ENCODE results near the gene KRTAP10-1. TPM values are rescaled to one million over a fixed set of nuclear protein-coding genes. Genes with fewer than 3 reads are reported as not detected.

KRTAP10-1 gene
- total RNA-seq, result not detected in 2 replicates

GRCh38 chr21:44539991-44540666 lies at the start of gene KRTAP10-1:
Gene KRTAP10-1 (minus strand): TSS chr21:44540195. CDS start chr21:44540150, 45 bp downstream.

DNA sequence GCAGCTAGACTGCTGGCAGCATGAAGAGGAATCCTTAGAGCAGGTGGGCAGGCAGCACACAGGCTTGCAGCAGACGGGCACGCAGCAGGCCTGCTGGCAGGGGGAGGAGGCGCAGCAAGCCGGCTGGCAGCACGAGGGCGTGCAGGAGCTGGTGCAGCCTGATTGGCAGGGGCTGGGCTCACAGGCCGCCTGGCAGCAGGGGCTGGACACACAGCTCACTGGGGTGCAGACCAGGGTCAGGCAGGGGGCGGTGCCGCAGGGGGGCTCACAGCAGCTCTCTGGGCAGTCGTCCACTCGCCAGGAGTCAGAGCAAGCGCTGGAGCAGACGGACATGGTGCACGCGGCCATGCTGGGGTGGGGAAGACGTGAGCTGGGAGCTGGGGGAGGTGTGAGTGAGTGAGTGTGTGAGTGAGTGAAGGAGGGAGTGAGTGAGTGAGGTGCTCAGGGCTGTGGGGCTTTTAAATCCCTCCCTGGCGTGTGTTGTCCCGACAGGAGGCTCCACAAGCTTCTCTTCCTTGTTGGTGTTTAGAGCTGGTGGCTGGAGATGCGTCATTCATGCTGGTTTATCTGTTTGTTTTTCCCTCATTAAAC lies 40.3 kb upstream of the KRTAP10-1 start, which contains the start of gene KRTAP10-5:
Gene KRTAP10-5 (minus strand): TSS at position 374 of the 591 bp plus-strand sequence. CDS start 26 bp downstream, at position 348.

DNA sequence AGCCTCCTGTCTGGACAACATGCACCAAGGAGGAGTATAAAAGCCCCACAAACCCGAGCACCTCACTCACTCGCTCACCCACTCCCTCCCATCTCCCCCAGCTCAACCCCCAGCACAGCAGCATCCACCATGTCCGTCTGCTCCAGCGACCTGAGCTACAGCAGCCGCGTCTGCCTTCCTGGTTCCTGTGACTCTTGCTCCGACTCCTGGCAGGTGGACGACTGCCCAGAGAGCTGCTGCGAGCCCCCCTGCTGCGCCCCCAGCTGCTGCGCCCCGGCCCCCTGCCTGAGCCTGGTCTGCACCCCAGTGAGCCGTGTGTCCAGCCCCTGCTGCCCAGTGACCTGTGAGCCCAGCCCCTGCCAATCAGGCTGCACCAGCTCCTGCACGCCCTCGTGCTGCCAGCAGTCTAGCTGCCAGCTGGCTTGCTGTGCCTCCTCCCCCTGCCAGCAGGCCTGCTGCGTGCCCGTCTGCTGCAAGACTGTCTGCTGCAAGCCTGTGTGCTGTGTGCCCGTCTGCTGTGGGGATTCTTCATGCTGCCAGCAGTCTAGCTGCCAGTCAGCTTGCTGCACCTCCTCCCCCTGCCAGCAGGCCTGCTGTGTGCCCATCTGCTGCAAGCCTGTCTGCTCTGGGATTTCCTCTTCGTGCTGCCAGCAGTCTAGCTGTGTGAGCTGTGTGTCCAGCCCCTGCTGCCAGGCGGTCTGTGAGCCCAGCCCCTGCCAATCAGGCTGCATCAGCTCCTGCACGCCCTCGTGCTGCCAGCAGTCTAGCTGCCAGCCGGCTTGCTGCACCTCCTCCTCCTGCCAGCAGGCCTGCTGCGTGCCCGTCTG lies 33.8 kb upstream of the KRTAP10-1 start, which contains the start of gene KRTAP10-4:
Gene KRTAP10-4 (plus strand): TSS at position 100 of the 827 bp plus-strand sequence. CDS start 30 bp downstream, at position 130.

GRCh38 chr21:44558695-44559094 lies 18.7 kb upstream of the KRTAP10-1 start, which contains the start of gene KRTAP10-3:
Gene KRTAP10-3 (minus strand): TSS chr21:44558795. CDS start chr21:44558715, 80 bp downstream.

GRCh38 chr21:44551340-44551961 lies 11.5 kb upstream of the KRTAP10-1 start, which contains the start of gene KRTAP10-2:
Gene KRTAP10-2 (minus strand): TSS chr21:44551505. CDS start chr21:44551458, 47 bp downstream.

Other genes starting within 250 kb of the KRTAP10-1 start
- gene PFKL, start 240.1 kb downstream of the KRTAP10-1 start, total RNA-seq, result 263 and 312 TPM in 2 replicates
- gene CFAP410, start 200.8 kb downstream of the KRTAP10-1 start, total RNA-seq, result 6.2 and 6.9 TPM in 2 replicates
- under 0.01 TPM in 1 of 2 replicates, not detected in the other for gene TRPM2, start 186.6 kb downstream of the KRTAP10-1 start, total RNA-seq
- 0.78 and 0.89 TPM in 2 replicates for gene LRRC3, start 84.7 kb downstream of the KRTAP10-1 start, total RNA-seq
- gene KRTAP10-2, start 11.3 kb upstream of the KRTAP10-1 start, total RNA-seq, result not detected in 2 replicates
- not detected in 2 replicates for gene KRTAP10-3, start 18.6 kb upstream of the KRTAP10-1 start, total RNA-seq
- gene KRTAP10-4, start 33.5 kb upstream of the KRTAP10-1 start, total RNA-seq, result not detected in 2 replicates
- gene KRTAP10-5, start 40.4 kb upstream of the KRTAP10-1 start, total RNA-seq, result not detected in 2 replicates
- gene KRTAP10-6, start 52.3 kb upstream of the KRTAP10-1 start, total RNA-seq, result not detected in 2 replicates
- not detected in 2 replicates for gene KRTAP10-7, start 60.4 kb upstream of the KRTAP10-1 start, total RNA-seq
- not detected in 2 replicates for gene KRTAP10-8, start 71.9 kb upstream of the KRTAP10-1 start, total RNA-seq
- gene KRTAP10-9, start 86.9 kb upstream of the KRTAP10-1 start, total RNA-seq, result not detected in 2 replicates
- not detected in 2 replicates for gene KRTAP10-10, start 97.2 kb upstream of the KRTAP10-1 start, total RNA-seq
- not detected in 2 replicates for gene KRTAP10-11, start 106.2 kb upstream of the KRTAP10-1 start, total RNA-seq
- not detected in 2 replicates for gene KRTAP12-4, start 114.5 kb upstream of the KRTAP10-1 start, total RNA-seq
- not detected in 2 replicates for gene KRTAP12-3, start 117.7 kb upstream of the KRTAP10-1 start, total RNA-seq
- gene KRTAP12-2, start 126.7 kb upstream of the KRTAP10-1 start, total RNA-seq, result not detected in 2 replicates
- gene KRTAP12-1, start 142.0 kb upstream of the KRTAP10-1 start, total RNA-seq, result not detected in 2 replicates
- gene KRTAP10-12, start 157.0 kb upstream of the KRTAP10-1 start, total RNA-seq, result not detected in 2 replicates
- gene TSPEAR, start 171.4 kb upstream of the KRTAP10-1 start, total RNA-seq, result not detected in 2 replicates